Right forelimb (tissue), 1 donor: ENCODE data around the gene PHETA1.

Experiments used
- DNase-seq: peaks from one replicate; pipeline ENCODE4 v3.0.0-alpha.2; 2018

Gene PHETA1, protein sequence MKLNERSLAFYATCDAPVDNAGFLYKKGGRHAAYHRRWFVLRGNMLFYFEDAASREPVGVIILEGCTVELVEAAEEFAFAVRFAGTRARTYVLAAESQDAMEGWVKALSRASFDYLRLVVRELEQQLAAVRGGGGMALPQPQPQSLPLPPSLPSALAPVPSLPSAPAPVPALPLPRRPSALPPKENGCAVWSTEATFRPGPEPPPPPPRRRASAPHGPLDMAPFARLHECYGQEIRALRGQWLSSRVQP

DNA sequence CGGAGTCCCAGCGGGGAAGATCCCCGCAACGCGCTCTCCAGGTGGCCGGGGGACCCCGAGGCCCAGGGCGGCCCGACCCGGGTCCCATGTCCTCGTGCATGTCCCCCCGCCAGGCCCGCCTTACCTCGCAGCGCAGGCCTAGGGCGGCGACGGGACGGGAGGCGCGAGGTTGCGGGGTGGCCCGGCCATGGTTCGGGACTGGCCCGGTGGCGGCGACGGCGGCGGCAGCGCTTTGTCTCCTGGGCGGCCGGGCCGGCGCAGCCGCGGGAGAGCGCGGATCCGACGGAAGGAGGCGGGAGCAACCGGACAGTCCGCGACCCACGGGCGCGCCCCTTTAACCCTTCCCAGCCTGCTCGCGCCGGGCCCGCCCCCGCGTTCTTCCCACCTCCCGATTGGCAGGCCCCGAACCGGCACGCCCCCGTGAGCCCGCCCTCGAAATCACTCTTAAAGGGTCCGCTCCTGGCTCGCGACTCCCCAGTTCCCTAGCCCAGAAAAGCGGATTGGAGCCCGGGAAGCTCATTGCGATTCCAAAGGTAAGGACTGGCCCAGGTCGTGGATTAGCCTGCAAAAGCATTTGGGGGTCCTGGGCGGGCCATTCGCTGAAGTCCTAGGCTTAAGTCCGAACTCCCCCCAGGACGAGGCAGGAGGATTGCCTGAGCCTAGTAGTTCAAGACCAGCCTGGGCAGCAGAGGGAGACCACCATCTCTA lies at the start of gene PHETA1:
TSS of gene PHETA1 (minus strand) at position 308 of the 708 bp plus-strand sequence. CDS start 5,668 bp downstream, outside the sequence.
- peak; percentile 94 for DNase-seq

DNA sequence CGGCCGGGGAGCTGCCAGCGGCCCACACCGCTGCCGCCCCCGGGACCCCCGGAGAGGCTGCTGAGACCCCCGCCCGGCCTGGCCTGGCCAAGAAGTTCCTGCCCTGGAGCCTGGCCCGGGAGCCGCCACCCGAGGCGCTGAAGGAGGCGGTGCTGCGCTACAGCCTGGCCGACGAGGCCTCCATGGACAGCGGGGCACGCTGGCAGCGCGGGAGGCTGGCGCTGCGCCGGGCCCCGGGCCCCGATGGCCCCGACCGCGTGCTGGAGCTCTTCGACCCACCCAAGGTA lies 49.6 kb upstream of the PHETA1 start:
- DNase-seq = no peak

DNA sequence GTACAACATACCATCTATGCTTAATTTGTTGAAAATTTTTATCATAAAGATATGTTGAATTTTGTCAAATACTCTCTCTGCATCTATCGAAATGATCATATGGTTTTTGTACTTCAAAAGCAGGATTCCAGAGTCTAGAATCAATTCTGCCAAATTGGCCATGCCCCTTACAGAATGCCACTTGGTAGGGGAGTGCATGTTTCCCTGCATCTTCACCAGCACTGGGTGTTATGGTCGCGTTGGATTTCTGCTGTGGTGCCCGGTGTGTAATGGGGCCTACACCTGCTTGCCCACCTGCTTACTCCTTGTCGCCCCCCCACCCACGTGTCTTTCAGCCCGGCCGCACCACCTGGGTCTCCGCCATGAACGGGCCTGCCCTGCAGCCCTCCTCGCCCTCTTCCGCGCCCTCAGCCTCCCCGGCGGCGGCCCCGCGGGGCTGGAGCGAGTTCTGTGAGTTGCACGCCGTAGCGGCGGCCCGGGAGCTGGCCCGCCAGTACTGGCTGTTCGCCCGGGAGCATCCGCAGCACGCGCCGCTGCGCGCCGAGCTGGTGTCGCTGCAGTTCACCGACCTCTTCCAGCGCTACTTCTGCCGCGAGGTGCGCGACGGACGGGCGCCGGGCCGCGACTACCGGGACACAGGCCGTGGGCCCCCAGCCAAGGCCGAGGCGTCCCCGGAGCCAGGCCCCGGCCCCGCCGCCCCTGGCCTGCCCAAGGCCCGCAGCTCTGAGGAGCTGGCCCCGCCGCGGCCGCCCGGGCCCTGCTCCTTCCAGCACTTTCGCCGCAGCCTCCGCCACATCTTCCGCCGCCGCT lies 49.1 kb upstream of the PHETA1 start:
- DNase-seq = no peak

DNA sequence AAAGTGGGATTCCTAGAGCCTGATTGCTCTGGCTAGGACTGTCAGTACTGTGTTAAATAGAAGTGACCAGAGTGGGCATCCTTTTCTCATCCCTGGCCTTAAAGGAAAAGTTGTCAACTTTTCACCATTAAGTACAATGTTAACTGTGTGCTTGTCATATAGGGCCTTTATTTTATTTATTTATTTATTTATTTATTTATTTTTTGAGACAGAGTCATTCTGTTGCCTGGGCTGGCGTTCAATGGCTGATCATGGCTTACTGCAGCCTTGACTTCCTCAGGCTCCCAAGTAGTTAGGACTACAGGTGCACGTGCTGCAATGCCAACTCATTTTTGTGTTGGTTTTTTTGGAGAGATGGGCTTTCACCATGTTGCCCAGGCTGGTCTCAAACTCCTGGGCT lies 48.4 kb upstream of the PHETA1 start:
- no peak for DNase-seq

DNA sequence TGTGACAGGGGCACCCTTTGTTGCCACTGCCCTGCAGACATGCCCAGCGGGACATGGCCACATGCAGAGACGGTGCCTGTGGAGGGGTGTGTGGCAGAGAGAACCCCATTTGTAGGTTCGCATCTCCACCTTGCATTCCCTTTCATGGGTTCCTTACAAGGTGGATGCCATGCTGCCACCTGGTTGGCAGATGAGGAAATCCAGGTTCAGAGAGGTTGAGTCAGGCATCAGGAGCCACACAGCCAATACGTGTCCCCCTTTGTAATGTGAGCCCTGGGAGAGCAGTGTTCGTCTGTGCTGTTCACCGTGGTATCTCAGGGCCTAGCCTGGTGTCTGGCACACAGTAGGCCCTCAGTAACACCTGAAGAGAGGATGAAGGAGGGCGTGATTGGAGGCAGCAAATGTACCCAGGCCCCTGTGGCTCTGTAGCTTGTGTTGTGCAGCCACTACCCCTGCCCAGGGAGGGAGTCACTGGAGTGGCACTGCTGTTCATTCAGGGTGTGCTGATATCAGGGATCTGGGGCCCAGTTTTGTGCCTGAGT lies 45.9 kb upstream of the PHETA1 start:
- no peak for DNase-seq

DNA sequence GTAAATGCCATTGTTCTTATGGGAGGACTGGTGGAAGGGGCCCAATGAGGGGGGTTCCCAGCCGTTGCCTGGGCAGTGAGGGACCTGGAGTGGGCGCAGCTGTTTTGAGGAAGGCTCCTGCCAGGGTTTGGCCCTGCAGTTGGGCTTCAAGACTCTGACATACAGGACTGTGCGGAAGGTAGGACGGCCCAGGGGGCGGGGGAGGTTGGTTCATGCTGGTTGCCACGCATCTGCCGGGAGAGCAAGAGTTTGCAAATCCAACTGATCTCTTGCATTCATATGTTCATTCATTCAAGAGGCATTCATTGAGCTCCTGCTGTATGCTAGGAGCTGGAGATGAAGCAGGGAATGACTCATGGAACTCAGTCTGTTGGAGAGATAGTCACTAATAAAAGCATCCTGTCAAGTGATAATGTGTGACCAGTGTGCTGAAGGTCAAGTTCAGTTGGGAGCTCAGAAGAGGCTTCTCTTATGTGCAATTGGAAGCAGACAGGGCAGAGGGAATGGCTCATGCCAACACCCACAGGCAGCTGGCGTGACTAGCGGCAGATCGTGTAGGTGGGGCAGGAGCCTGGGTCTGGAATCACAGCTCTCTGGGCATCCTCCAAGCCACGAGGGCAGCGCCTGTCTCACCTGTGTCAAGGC lies 44.7 kb upstream of the PHETA1 start:
- DNase-seq = no peak

DNA sequence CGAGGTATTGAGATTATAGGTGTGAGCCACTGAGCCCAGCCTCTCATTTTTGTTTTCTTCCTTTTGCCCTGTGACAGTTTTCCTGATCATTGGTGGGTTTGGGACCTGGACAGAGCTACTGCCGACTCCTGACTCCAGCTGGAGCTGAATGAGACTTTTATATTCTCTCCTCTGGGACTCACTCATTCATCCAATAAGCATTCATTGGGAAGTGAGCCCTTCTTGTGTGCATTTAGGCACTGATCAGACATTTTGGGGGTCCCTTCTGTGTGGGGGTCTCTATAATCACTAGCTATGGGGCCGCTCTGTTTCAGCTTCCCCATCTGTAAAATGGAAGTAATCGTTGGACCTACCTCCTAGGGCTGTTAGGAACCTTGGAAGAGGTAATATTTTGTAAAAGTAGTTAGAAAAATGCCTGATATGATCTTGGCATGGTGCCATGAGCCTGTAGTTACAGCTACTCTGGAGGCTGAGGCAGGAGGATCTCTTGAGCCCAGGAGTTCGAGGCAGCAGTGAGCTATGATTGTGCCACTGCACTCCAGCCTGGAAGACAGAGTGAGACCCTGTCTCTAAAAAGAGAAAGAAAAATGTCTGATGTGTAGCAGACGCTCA lies 44.0 kb upstream of the PHETA1 start:
- no peak for DNase-seq

DNA sequence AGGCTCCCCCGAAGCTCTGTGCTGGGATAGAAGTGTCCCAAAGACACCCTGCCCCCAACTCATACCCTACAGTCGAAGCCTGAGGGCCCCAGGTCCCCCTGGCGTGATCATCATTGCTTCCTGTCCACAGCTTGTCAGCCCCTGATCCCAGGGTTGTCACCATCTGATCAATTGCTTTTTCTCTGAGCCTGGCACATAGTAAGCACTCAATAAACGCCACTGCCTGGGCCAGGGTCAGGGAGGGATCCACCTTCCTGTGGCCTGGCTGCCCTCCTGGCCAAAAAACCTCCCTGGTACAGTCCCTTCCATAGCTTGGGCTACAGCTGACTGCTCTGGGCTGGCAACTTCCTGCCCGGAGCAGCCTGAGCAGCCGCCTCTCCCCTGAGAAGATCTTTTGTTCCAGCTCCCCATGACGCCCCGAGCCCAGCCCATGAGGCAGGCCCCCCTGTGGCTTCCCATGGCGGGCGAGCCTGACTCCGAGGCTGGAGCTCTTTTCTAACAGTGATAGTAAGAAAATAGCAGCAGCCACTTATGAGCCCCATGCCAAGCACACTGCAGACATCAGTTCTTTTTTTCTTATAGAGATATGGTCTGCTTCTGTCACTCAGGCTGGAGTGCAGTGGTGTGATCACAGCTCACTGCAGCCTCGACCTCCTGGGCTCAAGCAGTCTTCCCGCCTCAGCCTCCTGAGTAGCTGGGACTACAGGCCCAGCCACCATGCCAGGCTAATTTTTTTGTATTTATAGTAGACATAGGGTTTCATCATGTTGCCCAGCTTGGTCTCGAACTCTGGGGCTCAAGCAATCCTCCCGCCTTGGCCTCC lies 43.3 kb upstream of the PHETA1 start:
- no peak for DNase-seq

DNA sequence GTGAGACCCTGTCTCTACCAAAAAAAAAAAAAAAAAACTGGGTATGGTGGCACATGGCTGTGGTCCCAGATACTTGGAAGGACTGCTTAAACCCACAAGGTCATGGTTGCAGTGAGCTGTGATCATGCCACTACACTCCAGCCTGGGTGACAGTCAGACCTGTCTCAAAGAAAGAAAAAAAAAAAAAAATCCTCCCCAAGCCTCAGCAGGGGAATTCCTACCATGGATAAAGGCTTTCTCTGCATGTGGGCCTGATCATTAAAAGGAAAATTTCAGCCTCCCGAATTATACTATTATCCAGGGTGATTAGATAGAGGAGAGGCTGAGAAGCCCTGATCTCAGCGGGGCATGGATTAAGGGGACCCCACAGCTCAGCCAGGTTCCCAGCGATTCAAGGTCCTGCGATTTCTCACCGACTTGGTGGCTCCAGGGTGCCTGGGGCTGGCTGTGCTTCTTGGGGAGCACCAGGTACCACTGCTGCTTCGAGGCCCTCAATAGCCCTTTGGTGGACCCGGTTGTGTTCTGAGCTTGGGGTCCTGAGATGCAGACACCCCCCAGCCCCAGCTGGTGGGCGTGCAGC lies 42.4 kb upstream of the PHETA1 start:
- no peak for DNase-seq

DNA sequence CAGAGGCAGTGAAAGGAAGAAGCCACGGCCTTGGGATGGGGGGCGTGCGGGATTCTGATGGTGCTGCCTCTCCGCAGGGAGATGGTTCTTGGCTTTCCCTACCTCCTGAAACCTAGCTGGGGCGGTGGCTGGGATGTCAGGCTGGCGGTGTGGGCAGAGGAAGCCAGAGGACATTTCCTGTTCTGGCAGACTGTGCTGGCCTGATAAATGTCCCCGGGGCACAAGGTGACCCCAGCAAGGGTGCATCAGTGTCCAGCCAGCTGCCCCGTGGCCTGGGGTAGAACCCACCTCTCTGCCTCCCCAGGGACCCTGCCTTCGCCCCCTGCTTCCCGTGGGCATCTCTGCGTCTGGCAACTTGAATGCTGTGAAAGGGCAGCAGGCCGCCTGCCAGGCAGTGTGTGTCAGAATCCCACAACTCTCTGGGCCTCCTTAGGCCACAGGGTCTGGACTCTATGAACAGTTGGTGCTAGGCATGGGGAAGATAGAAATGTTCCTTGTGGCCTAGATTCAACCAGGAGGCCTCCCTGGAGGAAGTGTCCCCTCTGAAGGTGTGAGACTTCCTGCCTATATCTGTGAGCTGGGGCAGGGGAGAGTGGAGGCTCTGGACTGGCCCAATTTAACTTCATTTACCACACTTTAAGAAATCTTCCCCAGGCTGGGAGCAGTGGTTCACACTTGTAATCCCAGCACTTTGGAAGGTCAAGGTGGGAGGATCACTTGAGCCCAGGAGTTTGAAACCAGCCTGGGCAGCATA lies 41.7 kb upstream of the PHETA1 start:
- no peak for DNase-seq

DNA sequence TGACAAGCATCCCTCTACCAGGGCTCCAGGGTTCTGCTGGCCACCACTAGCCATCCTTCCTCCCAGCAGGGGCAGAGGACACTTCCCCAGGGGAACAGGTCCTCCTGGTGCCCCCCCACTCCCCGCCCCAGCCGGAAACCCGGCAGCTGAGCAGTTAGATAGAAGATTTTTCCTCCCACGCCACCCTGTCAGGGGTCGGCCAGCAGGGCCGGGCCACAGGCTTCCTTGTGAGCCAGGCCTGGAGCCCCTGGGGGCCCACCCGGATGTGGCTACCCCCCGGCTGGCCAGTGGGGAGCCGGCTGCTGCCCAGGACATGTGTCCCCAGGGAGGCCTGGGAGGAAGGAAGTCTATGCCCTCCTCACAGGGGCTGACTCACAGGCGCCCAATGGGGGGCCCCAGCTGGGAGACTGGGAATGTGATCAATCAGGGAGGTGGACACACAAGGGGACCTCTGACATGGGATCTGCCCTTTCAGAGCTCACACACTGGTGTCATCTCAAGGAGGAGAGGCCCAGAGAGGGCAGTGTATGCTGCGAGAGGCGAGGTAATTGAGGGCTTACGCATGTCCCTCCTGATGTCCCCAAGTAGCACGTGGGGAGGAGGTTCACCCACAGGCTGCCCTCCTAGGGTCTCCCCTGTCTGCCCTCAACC lies 41.0 kb upstream of the PHETA1 start:
- peak; percentile 63 for DNase-seq

DNA sequence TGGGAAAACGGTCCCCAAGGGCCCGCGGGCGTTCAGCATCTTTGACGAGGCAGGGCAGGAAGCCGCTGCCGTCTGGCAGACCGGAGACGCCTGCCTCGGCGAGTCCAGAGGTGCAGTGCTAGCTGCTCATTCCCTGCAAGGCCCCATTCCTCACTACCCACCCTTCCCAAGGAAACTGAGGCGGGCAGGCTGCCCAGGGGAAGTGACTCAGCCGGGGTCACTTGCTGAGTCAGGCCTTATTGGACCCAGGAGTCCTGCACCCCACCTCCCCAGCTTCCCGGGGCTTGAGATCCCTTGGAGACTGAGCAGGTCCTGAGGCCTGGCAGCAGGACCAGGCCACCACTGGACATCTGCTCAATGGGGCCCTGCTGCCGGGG lies 40.5 kb upstream of the PHETA1 start:
- no peak for DNase-seq

DNA sequence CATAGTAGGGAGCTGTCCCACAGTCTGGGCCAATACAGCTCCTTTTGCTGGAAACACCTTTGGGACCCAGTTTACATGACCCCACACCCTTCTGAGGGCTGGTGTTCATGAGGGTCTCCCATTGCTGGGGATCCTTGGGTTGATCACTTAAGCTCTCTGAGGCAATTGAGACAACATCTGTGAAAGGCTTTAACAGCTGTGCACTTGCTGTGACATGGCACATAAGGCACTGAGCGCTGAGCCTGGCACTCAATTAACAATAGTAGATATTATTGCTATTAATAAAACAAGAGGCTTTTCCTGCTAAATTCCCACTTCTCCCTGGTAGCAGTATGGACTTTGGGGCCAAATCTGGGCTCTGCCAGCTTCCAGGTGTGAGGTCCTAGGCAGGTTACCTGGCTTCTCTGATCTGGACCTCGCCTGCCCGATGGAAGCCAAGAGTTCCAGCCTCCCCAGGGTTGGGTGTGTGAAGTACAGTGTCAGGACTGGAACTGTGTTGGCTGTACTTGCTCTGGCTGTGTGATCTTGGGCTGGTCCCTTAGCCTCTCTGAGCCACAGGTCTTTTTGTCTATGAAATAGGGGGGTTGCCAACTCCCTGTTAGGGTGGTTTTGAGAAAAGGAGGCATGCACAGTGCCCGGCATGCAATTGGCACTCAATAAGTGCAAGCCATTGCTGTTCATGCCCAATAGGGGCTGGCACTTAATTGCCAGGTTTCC lies 39.9 kb upstream of the PHETA1 start:
- no peak for DNase-seq

DNA sequence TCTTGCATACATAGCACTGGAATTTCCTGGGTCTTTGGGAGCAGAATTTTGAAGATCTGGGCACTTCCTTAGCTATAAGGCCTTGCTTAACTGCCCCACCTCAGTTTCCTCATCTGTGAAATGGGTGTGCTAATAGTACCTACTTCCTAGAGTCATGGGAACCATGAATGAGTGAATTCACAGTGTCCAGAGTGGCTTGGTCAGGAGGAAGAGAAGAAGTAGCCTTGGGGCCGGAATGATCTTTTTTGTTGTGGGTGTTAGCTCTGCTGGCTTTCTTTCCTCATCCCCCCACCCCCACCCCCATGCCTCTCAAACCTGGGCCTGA lies 39.2 kb upstream of the PHETA1 start:
- DNase-seq = no peak

DNA sequence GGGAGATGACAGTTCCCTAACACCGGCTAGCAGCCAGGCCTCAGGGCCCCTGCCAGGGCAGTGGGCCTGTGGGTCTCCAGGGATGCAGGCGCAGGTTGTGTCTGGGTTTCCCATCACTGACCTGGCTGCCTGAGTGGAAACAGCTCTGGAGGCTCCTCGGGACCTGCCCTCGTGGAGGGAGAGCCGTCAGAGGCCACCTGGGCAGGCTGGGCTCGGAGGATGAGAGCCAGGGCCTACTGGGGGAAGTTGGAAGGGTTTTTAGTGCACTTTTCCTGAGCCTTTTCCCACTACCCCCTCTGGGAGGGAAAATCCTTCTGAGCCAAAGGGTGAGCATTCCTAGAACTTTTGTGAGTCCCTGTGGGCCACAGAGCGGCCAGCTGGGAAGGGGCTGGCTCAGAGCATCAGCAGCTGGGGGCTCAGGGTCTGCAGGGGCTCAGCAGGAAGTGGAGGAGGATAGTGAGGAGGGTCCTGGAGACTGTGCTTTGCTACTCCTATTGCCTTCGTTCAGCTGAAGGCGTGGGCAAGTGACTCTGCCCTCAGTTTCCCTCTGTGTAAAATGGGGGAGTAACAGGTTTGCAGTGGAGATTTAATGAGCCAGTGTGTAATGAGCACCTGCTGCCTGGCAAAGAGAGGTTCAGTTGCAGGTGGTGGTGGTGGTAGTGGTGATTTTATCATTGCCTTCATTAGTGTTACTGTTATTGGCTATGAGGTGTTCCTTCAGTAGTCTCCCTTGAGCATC lies 38.7 kb upstream of the PHETA1 start:
- DNase-seq = peak; percentile 70

DNA sequence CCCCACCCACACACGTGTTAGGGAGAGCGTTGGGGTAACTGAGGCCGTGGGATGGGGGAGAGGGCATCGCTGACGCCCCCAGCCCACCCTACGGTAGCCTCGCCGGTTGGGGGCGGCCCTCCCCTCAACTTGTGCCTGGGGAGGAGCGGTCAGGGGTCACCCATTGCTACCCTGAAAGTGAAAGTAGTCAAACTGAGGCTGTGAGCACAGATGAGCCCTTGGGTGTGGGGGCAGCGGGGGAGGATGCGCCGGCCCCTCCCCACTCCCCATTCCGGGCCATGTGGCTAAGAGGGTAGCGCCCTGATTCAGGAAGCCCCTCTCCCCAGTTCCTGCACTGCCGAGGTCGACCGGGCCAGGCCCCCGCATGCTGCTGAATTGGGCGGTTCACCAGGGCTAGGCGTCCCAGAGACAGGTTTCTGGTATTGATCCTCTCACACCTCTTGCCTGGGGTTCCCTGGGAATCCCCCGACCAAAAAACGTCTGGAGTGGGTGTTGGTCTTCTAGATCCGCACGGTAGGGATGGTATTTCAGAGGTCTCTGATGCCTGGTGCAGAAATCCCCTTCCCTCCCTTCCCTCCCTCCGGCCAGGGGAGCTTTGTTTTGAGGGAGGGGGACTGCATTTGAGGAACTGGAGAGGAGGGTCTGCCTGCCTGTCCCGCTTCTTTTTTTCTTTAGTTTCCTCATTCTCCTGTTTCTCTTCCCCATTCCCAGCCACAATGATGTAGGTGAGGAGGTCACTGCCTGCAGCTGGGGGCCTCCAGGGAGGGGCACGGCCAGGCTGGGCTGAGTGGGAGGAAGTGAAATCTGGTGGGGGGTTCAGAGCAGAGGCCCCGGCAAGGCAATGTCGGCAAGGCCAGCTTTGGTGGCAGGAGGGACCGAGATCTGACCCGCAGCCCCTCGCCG lies 37.8 kb upstream of the PHETA1 start:
- DNase-seq = no peak

DNA sequence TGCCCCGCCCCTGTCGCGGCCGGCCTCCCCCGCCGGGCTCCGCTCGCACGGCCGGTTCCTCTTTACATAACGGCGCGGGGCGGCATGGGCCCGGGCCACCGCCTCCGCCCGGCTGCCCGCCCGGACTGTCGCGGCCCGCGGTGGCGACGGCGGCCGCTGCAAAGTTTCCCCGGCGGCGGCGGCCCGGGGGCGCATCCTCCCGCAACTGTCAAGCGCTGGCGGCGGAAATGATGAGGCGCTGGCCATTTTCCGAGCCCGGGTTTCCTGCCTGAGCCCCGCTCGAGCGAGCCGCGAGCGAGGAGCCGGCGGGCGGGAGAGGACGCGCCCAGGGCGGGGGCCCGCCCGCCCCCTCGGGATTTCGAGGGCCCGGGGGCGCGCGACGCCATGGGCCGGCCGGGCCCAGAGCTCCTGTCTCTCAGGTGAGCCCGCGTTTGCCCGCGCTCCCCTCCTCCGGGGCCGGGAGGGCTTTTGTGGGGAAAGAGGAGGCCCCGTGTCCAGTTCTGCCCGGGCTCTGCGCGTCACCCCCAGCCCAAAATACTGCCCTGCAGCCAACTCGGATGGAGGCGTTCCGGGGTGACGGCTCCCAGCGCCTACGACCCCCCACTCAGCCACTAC lies 37.1 kb upstream of the PHETA1 start, which contains the start of gene SH2B3:
TSS of gene SH2B3 (plus strand) at position 65 of the 615 bp plus-strand sequence. CDS start 12,223 bp downstream, outside the sequence.
- DNase-seq = peak; percentile 85
